ENCODE results near the gene NEXMIF. TPM values are rescaled to one million over a fixed set of nuclear protein-coding genes. Genes with fewer than 3 reads are reported as not detected.
"Not testable (repeated sequence)": the region's sequence is repeated elsewhere in the genome, so short reads cannot be mapped to it uniquely, and the experiment has no call there.

NEXMIF gene
- total RNA-seq, result 1 to 10 TPM; 1.0 to 1.4 TPM
- long read RNA-seq, result 0 reads

DNA sequence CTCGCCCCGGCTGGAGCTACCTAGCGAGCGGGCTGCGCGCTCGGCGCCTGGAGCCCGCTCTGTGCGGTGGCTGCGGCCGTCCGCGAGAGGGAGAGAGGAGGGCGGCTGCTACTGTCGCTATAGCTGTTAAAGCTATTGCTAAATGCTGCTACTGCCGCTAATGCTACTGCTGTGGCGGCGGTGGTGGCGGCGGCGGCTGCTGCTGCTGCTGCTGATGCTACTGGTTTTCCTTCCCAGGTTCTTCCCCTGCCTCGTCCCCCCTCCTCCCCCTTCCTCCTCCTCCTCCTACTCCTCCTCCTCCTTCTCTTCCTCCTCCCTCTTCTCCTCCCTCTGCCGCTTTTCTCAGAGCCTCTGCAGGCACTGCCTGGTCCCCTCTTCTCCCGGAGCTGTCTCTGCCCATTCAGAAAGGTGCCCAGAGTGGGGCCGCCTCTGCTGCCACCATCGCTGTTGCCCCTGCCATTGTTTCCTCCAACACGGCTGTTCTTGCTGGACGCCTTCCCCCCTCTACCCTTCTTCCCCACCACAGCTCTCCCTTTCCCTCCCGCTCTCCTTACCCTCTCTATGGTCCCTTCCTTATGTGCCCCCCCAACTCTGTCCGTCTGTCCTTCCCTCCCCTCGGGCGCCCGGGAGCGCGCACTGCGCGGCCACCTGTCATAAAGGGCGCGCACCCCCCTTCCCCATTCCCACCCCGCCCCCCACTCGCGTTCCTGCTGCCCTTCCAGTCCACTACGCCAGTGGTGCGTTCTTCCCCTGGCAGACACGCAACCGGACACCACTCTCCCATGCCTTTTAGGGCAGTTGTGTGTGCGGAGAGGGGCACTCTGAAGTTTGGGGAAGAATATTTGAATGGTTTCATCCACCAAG, at the start of gene NEXMIF:
Gene NEXMIF, minus strand, starts transcription at position 228 of the 864 bp plus-strand sequence.
- DNase-seq (peak in 1 of 2 donors; percentile 29), ATAC-seq (peak; percentile 80)
- intact Hi-C loops (cut with DNase I, micrococcal nuclease), result no loop called here

DNA sequence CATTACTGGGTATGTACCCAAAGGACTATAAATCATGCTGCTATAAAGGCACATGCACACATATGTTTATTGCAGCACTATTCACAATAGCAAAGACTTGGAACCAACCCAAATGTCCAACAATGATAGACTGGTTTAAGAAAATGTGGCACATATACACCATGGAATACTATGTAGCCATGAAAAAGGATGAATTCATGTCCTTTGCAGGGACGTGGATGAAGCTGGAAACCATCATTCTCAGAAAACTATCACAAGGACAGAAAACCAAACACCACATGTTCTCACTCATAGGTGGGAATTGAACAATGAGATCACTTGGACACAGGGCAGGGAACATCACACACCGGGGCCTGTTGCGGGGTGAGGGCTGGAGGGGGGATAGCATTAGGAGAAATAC, 36.7 kb upstream of the NEXMIF start:
- DNase-seq; ATAC-seq; intact Hi-C loops (cut with DNase I, micrococcal nuclease): not testable (repeated sequence)

DNA sequence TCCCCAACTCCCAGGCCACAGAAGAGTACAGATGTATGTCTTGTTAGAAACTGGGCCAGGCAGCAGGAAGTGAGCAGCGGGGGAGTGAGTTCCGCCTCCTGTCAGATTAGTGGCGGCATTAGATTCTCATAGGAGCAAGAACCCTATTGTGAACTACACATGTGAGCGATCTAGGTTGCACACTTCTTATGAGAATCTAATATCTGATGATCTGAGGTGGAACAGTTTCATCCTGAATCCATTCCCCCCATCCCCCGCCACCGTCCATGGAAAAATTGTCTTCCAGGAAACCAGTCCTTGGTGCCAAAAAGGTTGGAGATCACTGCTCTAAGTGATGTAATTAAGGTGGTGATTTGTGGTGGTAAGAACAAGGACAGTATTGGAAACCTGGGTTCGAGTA, 24.5 kb upstream of the NEXMIF start:
- intact Hi-C loops (cut with DNase I, micrococcal nuclease), result no loop called here
- ATAC-seq, result no peak

DNA sequence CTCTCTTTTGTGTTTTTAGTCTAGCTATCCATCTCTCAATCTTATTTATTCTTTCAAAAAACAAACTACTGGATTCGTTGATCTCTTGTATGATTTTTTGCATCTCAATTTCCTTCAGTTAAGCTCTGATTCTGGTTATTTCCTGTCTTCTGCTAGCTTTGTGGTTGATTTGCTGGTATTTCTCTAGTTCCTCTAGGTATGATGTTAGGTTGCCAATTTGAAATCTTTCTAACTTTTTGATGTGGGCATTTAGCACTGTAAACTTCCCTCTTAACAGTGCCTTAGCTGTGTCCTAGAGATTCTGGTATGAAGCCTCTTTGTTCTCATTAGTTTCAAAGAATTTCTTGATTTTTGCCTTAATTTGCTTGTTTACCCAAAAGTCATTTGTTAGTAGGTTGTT, 15.2 kb upstream of the NEXMIF start:
- ATAC-seq (no peak), DNase-seq (no peak)
- intact Hi-C loops (cut with DNase I, micrococcal nuclease), result no loop called here

More for the DNA sequence above, 24.5 kb upstream of the NEXMIF start:
- no peak for DNase-seq

DNA sequence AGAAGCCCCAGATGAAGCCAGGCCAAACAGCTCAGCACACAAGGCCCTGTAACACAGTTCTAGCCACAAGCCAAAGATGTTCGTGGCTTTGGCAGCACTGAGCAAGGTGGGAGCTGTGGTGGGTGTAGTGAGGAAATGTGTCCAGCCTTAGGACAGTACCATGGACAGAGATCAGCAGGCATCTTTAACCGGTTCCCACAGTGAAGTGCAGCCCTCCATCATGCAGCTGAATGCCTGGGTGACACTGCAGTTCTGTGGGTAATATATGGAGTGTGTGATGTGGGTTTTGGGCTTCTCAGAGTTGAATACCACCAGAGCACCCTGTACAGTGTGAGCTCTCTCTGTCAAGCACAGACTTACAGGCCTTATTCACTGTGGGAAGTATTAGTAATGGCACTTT, 6.0 kb upstream of the NEXMIF start:
- DNase-seq, result no peak
- ATAC-seq, result no peak
- intact Hi-C loops (cut with DNase I, micrococcal nuclease), result no loop called here

DNA sequence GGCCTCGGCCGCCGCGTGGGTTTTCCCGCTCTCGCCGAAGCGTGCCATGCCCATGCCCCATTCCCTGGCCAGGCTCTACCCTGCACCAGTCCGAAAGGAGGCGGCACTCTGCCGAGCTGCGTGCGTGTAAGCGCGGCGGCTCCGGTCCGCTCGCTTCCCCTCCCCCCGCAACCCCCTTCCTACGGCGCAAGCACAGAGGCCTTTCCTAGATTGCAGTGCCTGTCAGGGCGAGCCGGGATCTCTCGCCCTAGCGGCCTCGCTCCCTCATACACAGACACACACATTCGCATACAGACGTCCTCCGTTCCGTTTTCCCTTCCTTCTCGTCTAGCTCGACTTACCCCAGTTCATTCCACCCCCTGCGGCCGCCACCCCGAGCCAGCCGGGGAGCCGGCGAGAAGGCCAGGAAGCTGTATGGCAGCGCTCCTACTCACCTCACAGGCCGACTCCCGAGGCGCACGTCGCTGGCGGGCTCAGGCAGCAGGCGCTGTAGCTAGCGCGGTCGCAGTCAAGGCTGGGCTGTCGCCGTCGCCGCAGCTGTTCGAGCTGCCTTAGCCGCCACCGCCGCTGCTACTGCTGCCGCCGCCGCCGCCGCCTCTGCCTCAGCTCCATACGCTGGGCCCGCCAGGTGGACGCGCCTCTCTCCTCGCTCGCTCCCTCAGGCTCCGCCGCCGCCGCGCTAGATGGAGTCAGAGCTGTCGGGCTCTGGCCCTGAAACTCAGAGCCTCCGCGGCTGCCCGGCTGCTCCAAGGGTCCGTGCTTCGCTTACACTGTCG, 615 bp downstream of the NEXMIF start:
- DNase-seq (peak; percentile 38 to 62), ATAC-seq (peak; percentile 79)
- intact Hi-C loops (cut with DNase I, micrococcal nuclease), result no loop called here

DNA sequence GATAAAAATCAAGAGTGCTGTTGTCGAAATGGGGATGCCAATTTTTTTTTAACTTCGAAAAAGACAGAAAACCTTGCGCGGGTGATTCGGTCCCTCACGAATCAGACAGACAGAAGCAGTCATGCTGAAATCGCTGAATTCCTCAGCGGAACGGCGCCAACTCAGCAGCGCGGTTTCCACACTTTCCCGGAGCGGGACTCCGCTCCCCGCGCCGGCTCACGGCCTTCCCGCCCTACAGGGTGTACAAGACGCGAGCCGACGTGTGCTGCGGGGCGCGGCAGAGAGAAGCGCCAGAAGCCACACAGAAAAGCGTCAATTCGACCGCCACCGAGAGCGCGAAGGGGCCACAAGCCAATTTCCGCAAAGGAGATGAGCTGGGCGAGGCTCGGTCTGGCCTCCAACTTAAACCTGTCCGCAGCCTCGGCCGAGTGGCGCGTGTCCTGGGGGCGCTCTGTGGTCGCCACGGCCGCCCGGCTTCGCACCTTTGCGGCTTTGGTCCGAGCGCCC, 1.3 kb downstream of the NEXMIF start:
- intact Hi-C loops (cut with DNase I, micrococcal nuclease), result no loop called here
- peak; percentile 52 for ATAC-seq
- DNase-seq, result peak; percentile 25 to 28

DNA sequence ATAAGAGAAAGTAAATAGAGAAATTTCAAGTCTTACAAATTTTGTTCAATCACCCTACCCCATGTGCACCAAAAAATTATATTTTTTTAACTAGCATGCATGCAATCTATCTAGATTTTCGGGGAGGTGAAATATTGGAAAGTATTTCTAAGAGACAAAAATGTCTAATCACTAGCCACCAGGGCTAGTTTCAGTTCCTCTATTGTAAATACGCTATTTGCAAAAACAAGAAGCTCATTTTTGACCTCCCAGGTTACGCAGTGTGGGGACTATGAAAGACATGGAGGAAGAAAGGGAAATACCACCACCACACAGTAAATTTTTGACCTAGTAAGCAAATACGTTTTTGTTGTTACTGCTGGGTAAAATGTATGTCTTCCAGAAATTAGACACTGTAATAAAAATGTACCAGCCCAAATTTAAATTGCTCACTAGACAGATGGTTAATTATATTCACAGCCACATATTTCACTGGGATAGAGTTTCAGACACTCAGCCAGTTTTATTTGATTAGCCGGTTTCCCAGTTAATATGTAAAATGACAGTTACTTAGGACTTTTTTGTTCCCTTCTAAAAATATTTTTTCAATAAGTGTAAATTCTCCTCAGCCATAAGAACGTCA, 2.2 kb downstream of the NEXMIF start:
- DNase-seq, result no peak
- intact Hi-C loops (cut with DNase I, micrococcal nuclease), result no loop called here
- ATAC-seq, result no peak

DNA sequence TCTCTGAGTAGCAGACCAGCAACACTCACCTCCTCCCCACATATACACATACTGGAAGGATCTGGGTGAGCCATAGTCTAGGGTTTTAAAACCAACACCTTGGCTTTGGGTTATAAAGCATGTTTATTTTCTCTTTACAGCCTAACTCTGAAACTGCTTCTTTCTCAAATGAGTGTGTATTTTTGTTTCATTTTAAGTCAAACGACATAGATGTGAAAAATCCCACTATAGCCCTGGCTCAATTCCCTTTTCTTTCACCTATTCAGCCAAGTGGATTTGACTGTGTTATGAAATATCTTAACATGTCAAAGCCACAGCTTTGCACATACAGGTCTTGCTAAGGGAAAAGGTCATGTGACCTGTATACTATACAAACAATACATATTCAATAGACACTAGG, 13.8 kb downstream of the NEXMIF start:
- DNase-seq (no peak), ATAC-seq (no peak)
- intact Hi-C loops (cut with DNase I, micrococcal nuclease), result no loop called here

DNA sequence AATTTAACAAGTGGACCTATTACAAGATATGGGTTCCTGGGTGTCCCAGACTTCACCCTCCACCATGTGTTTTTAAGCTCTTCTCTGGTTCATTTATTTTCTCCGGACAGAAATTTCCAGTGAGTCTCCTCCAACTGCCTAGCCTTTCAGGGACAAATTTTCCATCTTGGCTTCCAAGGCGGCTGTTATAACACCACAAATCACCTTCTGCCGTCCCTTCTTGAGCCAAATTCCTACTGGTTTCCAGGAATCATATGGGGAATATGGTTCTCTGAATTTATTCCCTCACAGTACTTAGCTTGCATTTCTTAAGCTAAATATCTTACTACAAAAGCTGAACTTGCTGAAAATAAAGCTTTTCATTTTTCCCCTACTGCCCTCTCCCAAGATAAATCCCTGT, 18.8 kb downstream of the NEXMIF start:
- DNase-seq (no peak), ATAC-seq (no peak)
- intact Hi-C loops (cut with DNase I, micrococcal nuclease), result no loop called here

DNA sequence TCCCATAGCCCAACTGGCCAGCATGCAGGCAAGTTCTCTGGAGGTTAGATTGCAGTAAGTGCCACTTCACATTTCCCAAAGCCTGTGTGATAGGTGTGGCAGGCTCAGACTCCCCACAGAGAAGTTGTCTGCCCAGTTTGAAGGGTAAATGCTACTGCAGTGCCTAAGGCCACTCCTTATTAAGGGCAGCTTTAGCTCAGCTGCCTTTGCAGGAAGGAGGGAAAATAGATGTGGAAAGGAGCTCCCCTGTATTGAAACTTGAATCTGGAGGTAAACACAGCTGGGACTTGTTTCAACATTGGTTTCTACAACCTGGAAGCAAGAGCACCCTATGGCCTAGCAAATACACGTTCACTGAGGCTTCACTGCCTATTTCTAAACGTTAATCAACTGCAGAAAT, 22.4 kb downstream of the NEXMIF start:
- ATAC-seq (peak; percentile 68), DNase-seq (no peak)
- intact Hi-C loops (cut with DNase I, micrococcal nuclease), result no loop called here

DNA sequence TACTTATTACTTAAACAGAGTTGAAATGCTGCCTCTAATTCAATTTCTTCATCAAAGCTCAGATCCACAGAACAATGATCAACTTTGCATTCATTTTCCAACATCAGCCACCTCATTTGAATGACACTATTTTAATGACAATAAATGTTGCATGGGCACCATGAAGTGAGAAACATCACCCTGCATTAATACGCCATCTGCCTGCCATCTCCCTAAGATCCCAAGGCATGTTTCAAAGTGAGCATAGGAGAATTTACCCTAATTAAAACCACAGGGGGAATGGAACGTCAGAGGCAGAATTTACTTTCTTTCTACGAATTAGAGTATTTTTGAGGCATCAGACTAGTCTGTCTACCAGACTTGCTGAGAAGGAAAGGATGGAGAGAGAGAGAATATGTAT, 32.7 kb downstream of the NEXMIF start:
- intact Hi-C loops (cut with DNase I, micrococcal nuclease), result no loop called here
- DNase-seq (no peak), ATAC-seq (no peak)

DNA sequence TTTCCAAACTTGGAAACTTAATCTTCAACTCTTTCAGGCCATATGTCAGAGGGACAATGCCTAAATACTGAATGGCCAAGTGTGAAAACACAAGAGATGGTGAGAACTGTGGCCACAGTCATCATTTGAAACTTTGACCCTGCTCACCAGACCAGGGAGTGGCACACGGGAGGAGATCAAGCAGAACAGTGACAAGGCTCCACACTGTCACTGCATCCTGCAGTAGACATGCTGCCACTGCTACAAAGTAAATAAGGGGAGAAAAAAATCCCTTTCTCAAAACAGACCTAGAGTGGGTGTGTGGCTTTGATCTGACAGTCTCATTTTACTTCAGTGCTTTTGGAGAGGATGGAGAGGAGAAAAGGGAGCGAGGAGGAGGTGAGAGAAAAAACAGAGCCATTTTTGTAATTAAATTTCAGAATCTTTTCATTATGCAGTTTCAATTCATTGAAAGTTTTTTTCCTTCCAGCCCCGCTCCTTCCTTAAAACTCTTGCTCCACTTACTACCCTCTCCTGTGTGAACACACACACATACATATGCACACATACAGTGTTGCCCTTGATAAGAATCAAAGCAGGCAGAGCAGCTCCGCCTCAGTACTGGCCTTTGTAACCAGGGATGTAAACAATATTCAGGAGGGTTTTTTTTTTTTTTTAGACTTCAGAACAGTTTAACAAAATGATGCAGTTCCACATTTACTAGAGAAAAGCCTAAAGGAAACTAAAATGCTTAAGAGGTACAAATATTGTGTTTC, 34.4 kb downstream of the NEXMIF start:
- DNase-seq (no peak), ATAC-seq (peak; percentile 97)
- intact Hi-C loops (cut with DNase I, micrococcal nuclease), result no loop called here

DNA sequence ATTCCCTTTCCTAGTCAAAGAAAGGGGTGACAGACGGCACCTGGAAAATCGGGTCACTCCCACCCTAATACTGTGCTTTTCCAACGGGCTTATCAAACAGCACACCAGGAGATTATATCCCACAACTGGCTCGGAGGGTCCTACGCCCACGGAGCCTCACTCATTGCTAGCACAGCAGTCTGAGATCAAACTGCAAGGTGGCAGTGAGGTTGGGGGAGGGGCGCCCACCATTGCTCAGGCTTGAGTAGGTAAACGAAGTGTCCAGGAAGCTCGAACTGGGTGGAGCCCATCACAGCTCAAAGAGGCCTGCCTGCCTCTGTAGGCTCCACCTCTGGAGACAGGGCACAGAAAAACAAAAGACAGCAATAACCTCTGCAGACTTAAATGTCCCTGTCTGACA, 42.9 kb downstream of the NEXMIF start:
- ATAC-seq; intact Hi-C loops (cut with DNase I, micrococcal nuclease); DNase-seq: not testable (repeated sequence)

DNA sequence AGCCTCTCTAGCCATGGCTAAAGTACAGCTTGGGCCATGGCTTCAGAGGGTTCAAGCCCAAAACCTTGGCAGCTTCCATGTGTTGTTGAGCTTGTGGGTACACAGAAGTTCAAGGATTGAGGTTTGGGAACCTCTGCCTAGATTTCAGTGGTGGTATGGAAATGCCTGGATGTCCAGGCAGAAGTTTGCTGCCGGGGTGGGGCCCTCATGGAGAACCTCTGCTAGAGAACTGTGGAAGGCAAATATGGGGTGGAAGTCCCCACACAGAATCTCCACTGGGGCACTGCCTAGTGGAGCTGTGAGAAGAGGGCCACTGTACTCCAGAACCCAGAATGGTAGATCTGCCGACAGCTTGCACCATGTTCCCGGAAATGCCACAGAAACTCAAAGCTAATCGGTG, 59.5 kb downstream of the NEXMIF start:
- no peak for ATAC-seq
- no peak for DNase-seq
- intact Hi-C loops (cut with DNase I, micrococcal nuclease), result no loop called here

DNA sequence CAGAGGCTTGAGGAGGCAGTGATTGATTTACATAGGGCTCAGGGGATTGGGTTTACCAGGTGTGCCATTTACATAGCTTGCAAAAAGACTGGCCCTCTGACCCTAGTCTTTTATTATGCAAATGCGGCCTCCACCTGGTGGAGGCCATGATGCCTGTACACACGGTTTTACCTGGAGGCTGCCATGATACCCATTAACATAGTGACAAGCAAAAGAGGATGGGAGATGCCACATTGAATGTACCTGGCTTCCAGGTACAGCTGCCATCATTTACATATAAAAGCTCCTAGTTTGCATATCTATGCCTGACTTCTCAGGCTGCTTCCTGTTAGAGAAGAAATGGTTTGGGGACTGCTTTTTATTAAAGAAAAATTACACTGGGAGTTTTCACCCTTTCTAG, 72.0 kb downstream of the NEXMIF start:
- DNase-seq, result no peak
- intact Hi-C loops (cut with DNase I, micrococcal nuclease), result no loop called here
- no peak for ATAC-seq

DNA sequence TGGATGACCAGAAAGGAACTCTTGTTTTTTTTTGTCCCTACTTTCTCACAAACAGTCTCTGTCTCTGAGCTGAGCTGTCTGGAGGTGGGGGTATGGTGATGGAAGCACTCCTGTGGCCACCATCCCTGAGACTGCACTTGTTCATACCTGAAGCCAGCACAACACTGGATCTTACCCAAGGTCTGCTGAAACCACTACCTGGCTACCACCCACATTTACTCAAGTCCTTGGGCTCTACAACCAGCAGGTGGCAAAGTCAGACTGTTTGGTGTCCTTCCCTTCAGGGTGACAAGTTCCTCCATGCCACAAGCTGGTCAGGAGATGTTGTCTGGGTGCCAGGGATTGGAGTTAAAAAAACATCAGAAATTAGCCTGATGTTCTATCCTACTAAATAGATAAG, 89.7 kb downstream of the NEXMIF start:
- peak; percentile 45 for ATAC-seq
- no peak for DNase-seq
- intact Hi-C loops (cut with DNase I, micrococcal nuclease), result no loop called here

DNA sequence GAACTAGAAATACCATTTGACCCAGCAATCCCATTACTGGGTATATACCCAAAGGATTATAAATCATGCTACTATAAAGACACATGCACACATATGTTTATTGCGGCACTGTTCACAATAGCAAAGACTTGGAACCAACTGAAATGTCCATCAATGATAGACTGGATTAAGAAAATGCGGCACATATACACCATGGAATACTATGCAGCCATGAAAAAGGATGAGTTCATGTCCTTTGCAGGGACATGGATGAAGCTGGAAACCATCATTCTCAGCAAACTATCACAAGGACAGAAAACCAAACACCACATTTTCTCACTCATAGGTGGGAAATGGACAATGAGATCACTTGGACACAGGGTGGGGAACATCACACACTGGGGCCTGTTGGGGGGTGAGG, 105.5 kb downstream of the NEXMIF start:
- DNase-seq; ATAC-seq; intact Hi-C loops (cut with DNase I, micrococcal nuclease): not testable (repeated sequence)

DNA sequence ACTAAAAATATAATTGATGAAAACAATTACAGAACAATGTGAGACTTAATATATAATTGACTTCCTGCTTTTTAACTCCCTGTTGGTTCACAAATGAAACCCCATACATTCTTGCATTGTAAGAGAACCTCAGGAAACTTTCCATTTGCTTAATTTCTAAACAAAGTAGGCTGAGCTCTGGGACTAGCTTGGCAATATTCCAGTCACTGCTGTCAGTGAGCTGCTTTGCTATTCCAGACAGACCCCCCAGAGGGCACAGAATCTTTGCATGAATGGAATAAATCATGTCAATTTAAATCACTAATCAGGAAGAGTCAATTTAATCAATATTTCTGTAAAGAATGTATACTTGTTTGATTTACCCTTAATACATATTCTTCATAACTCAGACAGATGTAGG, 110.6 kb downstream of the NEXMIF start:
- intact Hi-C loops (cut with DNase I, micrococcal nuclease), result no loop called here
- ATAC-seq (no peak), DNase-seq (no peak)
